AG08395 (cell line): ENCODE measurements around the gene ASPG.
A peak's percentile ranks its signal among the peaks of the same experiment; 100 is the strongest.

ENCODE experiments used
- DNase-seq: peaks from one replicate; pipeline ENCODE4 v3.0.0; 2012; ENCODE audit warnings: mixed read lengths, low spot score

ASPG gene

GRCh38 chr14:104085032-104085888, at the start of gene ASPG:
TSS of gene ASPG (plus strand) at chr14:104085700. CDS start at chr14:104085771, 71 bp downstream.
- no peak for DNase-seq

- no peak for DNase-seq
Observed at GRCh38 chr14:104036212-104036611, 49.3 kb upstream of the ASPG start.

GRCh38 chr14:104037074-104037473, 48.4 kb upstream of the ASPG start:
- DNase-seq = no peak

- no peak for DNase-seq
Observed at GRCh38 chr14:104037903-104038302, 47.6 kb upstream of the ASPG start.

GRCh38 chr14:104039214-104039613, 46.3 kb upstream of the ASPG start:
- DNase-seq = no peak

- no peak for DNase-seq
Observed at GRCh38 chr14:104040539-104040938, 45.0 kb upstream of the ASPG start.

- no peak for DNase-seq
Observed at GRCh38 chr14:104041430-104042104, 43.9 kb upstream of the ASPG start.

GRCh38 chr14:104044016-104044415, 41.5 kb upstream of the ASPG start:
- no peak for DNase-seq

- peak; percentile 1 for DNase-seq
Observed at GRCh38 chr14:104047761-104048160, 37.7 kb upstream of the ASPG start.

GRCh38 chr14:104048758-104049507, 36.6 kb upstream of the ASPG start:
- peak; percentile 0 for DNase-seq

- no peak for DNase-seq
Observed at GRCh38 chr14:104049576-104050240, 35.8 kb upstream of the ASPG start.

- DNase-seq = no peak
Observed at GRCh38 chr14:104051092-104051813, 34.2 kb upstream of the ASPG start.

- DNase-seq = no peak
Observed at GRCh38 chr14:104054222-104054905, 31.1 kb upstream of the ASPG start.

- no peak for DNase-seq
Observed at GRCh38 chr14:104062281-104062680, 23.2 kb upstream of the ASPG start.

GRCh38 chr14:104064003-104064402, 21.5 kb upstream of the ASPG start:
- DNase-seq = no peak

- no peak for DNase-seq
Observed at GRCh38 chr14:104066279-104066678, 19.2 kb upstream of the ASPG start.

GRCh38 chr14:104066719-104067295, 18.7 kb upstream of the ASPG start:
- DNase-seq = no peak

GRCh38 chr14:104069541-104069940, 16.0 kb upstream of the ASPG start:
- no peak for DNase-seq

GRCh38 chr14:104072586-104072985, 12.9 kb upstream of the ASPG start:
- no peak for DNase-seq

GRCh38 chr14:104073764-104074163, 11.7 kb upstream of the ASPG start:
- no peak for DNase-seq
